ENCODE data around the gene SH2D3C.
A peak's percentile ranks its signal among the peaks of the same experiment; 100 is the strongest.

The SH2D3C gene

DNA sequence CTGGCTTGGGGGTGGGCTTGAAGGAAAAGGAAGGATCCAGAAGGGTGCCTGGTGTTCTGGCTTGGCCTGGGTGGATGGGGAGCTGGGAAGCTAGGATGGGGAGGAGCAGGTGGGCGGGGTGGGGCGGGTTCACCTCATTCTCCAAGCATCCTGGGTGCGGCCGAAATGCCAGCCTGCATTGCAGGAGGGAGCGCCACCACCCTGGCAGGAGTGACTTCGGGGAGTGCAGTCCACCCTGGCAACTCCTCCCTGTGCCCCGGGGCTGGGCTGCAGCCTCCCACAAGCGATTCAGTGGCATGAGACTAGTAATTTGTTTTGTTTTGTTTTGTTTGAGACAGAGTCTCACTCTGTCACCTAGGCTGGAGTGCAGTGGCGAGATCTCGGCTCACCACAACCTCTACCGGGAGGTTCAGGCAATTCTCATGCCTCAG lies 57.1 kb downstream of the SH2D3C start:
- Histone ChIP-seq H3K27me3 (ENCODE audit: control insufficient read depth, insufficient read depth, low read length) (no peaks in the 10 kb centered on the region), H3K4me3 (ENCODE audit: low read length) (no peak overlapping the region), H3K4me1 (ENCODE audit: control insufficient read depth, insufficient read depth, low read length) (no peaks in the 10 kb centered on the region), H3K36me3 (ENCODE audit: control insufficient read depth, insufficient read depth, low read length) (no peaks in the 10 kb centered on the region), H3K27ac (ENCODE audit: low read depth, low read length) (no peak overlapping the region), H3K9ac (ENCODE audit: low read length) (no peak overlapping the region)

- Histone ChIP-seq H3K36me3 (ENCODE audit: control insufficient read depth, insufficient read depth, low read length) (no peaks in the 10 kb centered on the region), H3K9ac (ENCODE audit: low read length) (no peak overlapping the region), H3K27ac (ENCODE audit: low read depth, low read length) (no peak overlapping the region), H3K4me3 (ENCODE audit: low read length) (no peak overlapping the region), H3K4me1 (ENCODE audit: control insufficient read depth, insufficient read depth, low read length) (no peaks in the 10 kb centered on the region), H3K27me3 (ENCODE audit: control insufficient read depth, insufficient read depth, low read length) (no peaks in the 10 kb centered on the region)
These were observed 57.6 kb downstream of the SH2D3C start for GRCh38 chr9:127720865-127721227.

DNA sequence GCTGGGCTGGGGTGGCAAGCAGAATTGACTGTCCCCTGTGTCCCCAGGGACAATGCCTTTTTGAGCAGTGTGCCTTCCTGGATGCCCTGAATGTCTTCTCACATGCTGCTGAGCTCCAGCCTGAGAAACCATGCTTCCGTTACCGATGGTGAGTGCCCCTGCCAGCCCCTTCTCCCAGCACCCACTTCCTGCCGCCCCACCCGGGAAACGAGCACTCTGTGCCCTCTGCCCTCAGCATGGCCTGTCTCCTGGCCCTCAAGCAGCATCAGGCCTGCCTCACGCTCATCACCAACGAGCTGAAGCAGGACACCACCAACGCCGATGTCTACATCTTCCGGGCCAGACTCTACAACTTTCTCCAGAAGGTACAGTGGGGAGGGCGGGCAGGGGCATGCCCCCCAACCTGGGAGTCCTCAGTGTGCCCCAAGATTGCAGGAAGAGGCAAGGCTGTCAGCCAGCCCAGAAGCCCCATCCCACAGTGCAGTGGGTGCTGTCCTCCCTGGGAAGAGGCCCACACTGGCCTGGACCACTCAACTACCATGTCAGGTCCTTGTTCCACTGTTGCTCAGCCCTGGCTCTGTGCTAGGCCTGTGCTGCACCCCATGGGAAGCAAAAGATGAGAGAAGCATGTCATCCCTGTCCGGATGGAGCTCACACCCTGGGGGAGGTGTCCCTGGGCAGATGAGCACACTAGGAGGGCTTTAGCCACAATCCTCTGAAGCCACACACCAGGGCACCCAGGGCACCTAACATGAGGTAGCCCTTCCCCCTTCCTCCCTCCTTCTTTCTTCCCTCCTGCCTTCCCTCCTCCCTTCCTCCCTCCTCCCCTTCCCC lies 58.2 kb downstream of the SH2D3C start:
- H3K36me3 ChIP-seq (ENCODE audit: control insufficient read depth, insufficient read depth, low read length): no peaks in the 10 kb centered on the region
- H3K4me3 ChIP-seq (ENCODE audit: low read length): no peak overlapping the region
- no peak overlapping the region for H3K9ac ChIP-seq (ENCODE audit: low read length)
- no peak overlapping the region for H3K27ac ChIP-seq (ENCODE audit: low read depth, low read length)
- H3K4me1 ChIP-seq (ENCODE audit: control insufficient read depth, insufficient read depth, low read length): no peaks in the 10 kb centered on the region
- H3K27me3 ChIP-seq (ENCODE audit: control insufficient read depth, insufficient read depth, low read length): no peaks in the 10 kb centered on the region

GRCh38 chr9:127717766-127718165 lies 60.7 kb downstream of the SH2D3C start:
- Histone ChIP-seq H3K9ac (ENCODE audit: low read length) (no peak overlapping the region), H3K27ac (ENCODE audit: low read depth, low read length) (no peak overlapping the region), H3K27me3 (ENCODE audit: control insufficient read depth, insufficient read depth, low read length) (no peaks in the 10 kb centered on the region), H3K4me3 (ENCODE audit: low read length) (no peak overlapping the region), H3K36me3 (ENCODE audit: control insufficient read depth, insufficient read depth, low read length) (no peaks in the 10 kb centered on the region), H3K4me1 (ENCODE audit: control insufficient read depth, insufficient read depth, low read length) (peaks cover 3% of the 10 kb centered on the region)

DNA sequence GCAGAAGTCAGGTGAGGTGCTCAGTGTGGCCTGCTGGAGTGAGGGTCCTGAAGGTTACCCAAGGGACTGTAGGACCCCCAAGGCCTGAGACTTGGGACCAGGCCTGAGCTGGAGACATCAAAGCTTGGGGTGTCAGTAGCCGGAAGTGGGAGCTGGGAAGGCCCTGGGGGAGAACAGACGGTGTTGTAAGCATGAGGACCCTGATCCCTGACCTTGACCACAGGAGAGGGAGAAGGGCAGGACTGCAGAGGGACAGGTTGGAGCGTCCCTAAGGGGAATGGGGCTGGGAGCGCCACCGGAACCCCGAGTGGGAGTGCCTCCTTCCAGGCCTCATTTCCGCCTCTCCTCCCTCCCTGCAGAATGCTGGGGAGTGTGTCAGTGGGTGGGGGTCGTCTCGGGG lies 62.1 kb downstream of the SH2D3C start:
- H3K4me3 ChIP-seq (ENCODE audit: low read length): peak overlapping the region; percentile 93
- H3K9ac ChIP-seq (ENCODE audit: low read length): peak overlapping the region; percentile 5
- H3K27me3 ChIP-seq (ENCODE audit: control insufficient read depth, insufficient read depth, low read length): no peaks in the 10 kb centered on the region
- peak overlapping the region; percentile 87 for H3K27ac ChIP-seq (ENCODE audit: low read depth, low read length)
- no peaks in the 10 kb centered on the region for H3K36me3 ChIP-seq (ENCODE audit: control insufficient read depth, insufficient read depth, low read length)
- peaks cover 3% of the 10 kb centered on the region for H3K4me1 ChIP-seq (ENCODE audit: control insufficient read depth, insufficient read depth, low read length)

DNA sequence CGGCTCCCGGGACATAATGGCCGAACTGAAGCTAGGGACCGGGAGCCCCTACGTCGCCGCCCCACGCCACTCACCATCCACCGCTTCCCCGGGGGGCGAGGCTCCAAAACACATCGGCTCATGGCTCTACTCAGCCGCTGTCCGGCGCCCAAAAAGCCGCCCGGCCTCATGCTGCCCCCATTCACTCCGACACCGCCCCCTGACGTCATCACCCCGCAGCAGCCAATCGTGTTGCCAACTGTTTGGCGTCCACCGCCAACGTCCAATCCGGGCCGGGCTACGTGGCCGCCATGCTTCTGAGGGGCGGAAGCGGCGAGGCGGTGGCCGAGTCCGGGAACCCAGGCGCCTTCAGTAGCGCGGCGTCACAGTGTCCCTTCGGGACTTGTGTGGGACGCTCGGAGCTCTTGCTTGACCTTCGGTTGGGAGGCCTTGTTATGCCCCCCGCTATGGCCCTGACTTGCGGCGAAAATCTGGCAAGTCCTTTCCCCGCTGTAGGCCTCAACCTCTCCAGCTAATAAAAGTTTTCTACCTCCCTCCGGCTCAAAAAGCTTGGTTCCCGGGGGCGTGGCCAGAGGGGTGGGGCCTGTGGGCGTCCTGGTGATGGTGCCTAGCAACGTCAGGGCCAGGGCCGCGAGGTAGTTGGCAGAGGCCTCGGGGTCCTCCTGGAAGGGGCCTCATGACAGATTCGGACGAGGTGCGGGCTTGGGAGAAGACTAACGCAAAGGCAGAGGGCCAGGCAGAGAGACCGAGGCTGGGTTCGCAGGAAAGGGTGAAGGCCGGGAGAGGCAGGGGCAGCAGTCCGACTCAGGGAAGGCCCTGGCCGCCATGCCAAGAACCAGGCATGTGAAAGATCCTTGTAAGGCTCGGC lies 62.8 kb downstream of the SH2D3C start, which contains the start of the genes PTRH1 and TTC16:
TSS of gene PTRH1 (minus strand) at position 194 of the 868 bp plus-strand sequence. CDS start at position 170, 24 bp downstream.
TSS of gene TTC16 (plus strand) at position 610 of the 868 bp plus-strand sequence. CDS start at position 677, 67 bp downstream.
- no peaks in the 10 kb centered on the region for H3K27me3 ChIP-seq (ENCODE audit: control insufficient read depth, insufficient read depth, low read length)
- peaks cover 3% of the 10 kb centered on the region for H3K4me1 ChIP-seq (ENCODE audit: control insufficient read depth, insufficient read depth, low read length)
- peak within 1 kb of the TSS; percentile 87 for H3K27ac ChIP-seq (ENCODE audit: low read depth, low read length)
- no peaks in the 10 kb centered on the region for H3K36me3 ChIP-seq (ENCODE audit: control insufficient read depth, insufficient read depth, low read length)
- H3K9ac ChIP-seq (ENCODE audit: low read length): peak within 1 kb of the TSS; percentile 90
- peak within 1 kb of the TSS; percentile 93 for H3K4me3 ChIP-seq (ENCODE audit: low read length)

GRCh38 chr9:127714951-127715469 lies 63.5 kb downstream of the SH2D3C start:
- Histone ChIP-seq H3K27ac (ENCODE audit: low read depth, low read length) (peak overlapping the region; percentile 65), H3K9ac (ENCODE audit: low read length) (peak overlapping the region; percentile 61), H3K4me1 (ENCODE audit: control insufficient read depth, insufficient read depth, low read length) (peaks cover 3% of the 10 kb centered on the region), H3K27me3 (ENCODE audit: control insufficient read depth, insufficient read depth, low read length) (no peaks in the 10 kb centered on the region), H3K4me3 (ENCODE audit: low read length) (peak overlapping the region; percentile 93), H3K36me3 (ENCODE audit: control insufficient read depth, insufficient read depth, low read length) (no peaks in the 10 kb centered on the region)

GRCh38 chr9:127714020-127714750 lies 64.3 kb downstream of the SH2D3C start:
- H3K27ac ChIP-seq (ENCODE audit: low read depth, low read length): no peak overlapping the region
- peaks cover 3% of the 10 kb centered on the region for H3K4me1 ChIP-seq (ENCODE audit: control insufficient read depth, insufficient read depth, low read length)
- peak overlapping the region; percentile 93 for H3K4me3 ChIP-seq (ENCODE audit: low read length)
- no peak overlapping the region for H3K9ac ChIP-seq (ENCODE audit: low read length)
- H3K27me3 ChIP-seq (ENCODE audit: control insufficient read depth, insufficient read depth, low read length): no peaks in the 10 kb centered on the region
- H3K36me3 ChIP-seq (ENCODE audit: control insufficient read depth, insufficient read depth, low read length): no peaks in the 10 kb centered on the region

DNA sequence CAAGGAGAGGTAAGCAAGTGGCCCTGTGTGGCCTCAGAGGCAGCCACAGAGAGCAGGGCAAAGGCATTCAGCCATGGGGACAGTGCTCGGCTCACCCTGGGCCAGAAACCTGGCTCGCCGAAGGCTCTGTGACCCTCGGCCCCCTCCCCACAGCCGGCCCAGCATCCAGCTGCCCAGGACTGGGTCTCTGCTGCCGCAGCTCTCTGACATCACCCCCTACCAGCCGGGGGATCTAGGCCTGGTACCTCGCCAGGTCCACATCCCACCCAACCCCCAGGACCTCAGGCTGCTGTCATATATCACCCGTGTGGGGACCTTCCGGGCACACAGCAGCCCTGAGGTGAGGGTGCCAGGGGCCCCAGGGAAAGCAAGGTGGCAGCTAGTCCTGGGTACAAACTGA lies 65.6 kb downstream of the SH2D3C start:
- Histone ChIP-seq H3K36me3 (ENCODE audit: control insufficient read depth, insufficient read depth, low read length) (no peaks in the 10 kb centered on the region), H3K4me3 (ENCODE audit: low read length) (no peak overlapping the region), H3K27me3 (ENCODE audit: control insufficient read depth, insufficient read depth, low read length) (no peaks in the 10 kb centered on the region), H3K4me1 (ENCODE audit: control insufficient read depth, insufficient read depth, low read length) (peaks cover 3% of the 10 kb centered on the region), H3K9ac (ENCODE audit: low read length) (no peak overlapping the region), H3K27ac (ENCODE audit: low read depth, low read length) (no peak overlapping the region)

DNA sequence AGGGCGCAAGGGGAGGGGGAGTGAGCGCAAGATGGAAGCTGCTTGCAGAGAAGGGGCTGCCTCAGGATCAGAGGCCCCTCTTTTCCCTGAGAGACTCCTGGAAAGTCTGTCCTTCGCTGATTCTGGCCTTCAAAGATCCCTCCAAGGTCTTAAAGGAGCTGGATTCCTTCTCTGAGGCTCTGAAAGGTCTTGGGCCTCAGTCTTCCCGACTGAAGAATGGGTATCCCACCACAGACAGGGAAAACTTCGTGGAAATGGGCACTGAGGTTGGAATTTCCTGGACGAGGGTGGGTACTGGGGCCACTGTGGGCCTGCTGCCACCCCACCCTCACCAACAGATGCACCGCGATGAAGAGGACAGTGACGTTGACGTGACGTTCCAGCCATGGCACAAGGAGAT lies 66.1 kb downstream of the SH2D3C start:
- Histone ChIP-seq H3K4me3 (ENCODE audit: low read length) (no peak overlapping the region), H3K27me3 (ENCODE audit: control insufficient read depth, insufficient read depth, low read length) (no peaks in the 10 kb centered on the region), H3K4me1 (ENCODE audit: control insufficient read depth, insufficient read depth, low read length) (peaks cover 3% of the 10 kb centered on the region), H3K27ac (ENCODE audit: low read depth, low read length) (no peak overlapping the region), H3K9ac (ENCODE audit: low read length) (no peak overlapping the region), H3K36me3 (ENCODE audit: control insufficient read depth, insufficient read depth, low read length) (no peaks in the 10 kb centered on the region)

- Histone ChIP-seq H3K4me3 (ENCODE audit: low read length) (no peak overlapping the region), H3K36me3 (ENCODE audit: control insufficient read depth, insufficient read depth, low read length) (no peaks in the 10 kb centered on the region), H3K4me1 (ENCODE audit: control insufficient read depth, insufficient read depth, low read length) (peaks cover 3% of the 10 kb centered on the region), H3K27ac (ENCODE audit: low read depth, low read length) (no peak overlapping the region), H3K9ac (ENCODE audit: low read length) (no peak overlapping the region), H3K27me3 (ENCODE audit: control insufficient read depth, insufficient read depth, low read length) (no peaks in the 10 kb centered on the region)
These were observed 66.6 kb downstream of the SH2D3C start for GRCh38 chr9:127711831-127712274.

All from rectal smooth muscle tissue (tissue), 1 donor.